Measurements from ENCODE around the gene CEP350. TPM values are rescaled to one million over a fixed set of nuclear protein-coding genes. Genes with fewer than 3 reads are reported as not detected.

CEP350 gene
- total RNA-seq, 1 donor from 2014 or later: 39.2 TPM

- peaks cover 12% of the 10 kb centered on the region for H3K27me3 Mint-ChIP-seq (ENCODE audit: unreplicated experiment)
- peaks cover 15% of the 10 kb centered on the region for H3K36me3 Mint-ChIP-seq (ENCODE audit: low read depth, unreplicated experiment)
- DNase-seq (ENCODE audit: low spot score): no peak
- no peak for TF ChIP-seq CTCF (IDR thresholded peaks at IDR 0.05; ENCODE audit: unreplicated experiment)
- H3K27ac Mint-ChIP-seq (ENCODE audit: unreplicated experiment): no peak overlapping the region
- H3K4me3 Mint-ChIP-seq (ENCODE audit: unreplicated experiment): peak overlapping the region; percentile 78
- no peaks in the 10 kb centered on the region for H3K9me3 Mint-ChIP-seq (ENCODE audit: unreplicated experiment)
- H3K4me1 Mint-ChIP-seq (ENCODE audit: unreplicated experiment): peaks cover 33% of the 10 kb centered on the region
Observed at GRCh38 chr1:180156201-180156600, 201.6 kb downstream of the CEP350 start.

GRCh38 chr1:180156631-180157091 is 202.1 kb downstream of the CEP350 start:
- Mint-ChIP-seq H3K9me3 (ENCODE audit: unreplicated experiment) (no peaks in the 10 kb centered on the region), H3K4me1 (ENCODE audit: unreplicated experiment) (peaks cover 33% of the 10 kb centered on the region), H3K36me3 (ENCODE audit: low read depth, unreplicated experiment) (peaks cover 15% of the 10 kb centered on the region), H3K27me3 (ENCODE audit: unreplicated experiment) (peaks cover 12% of the 10 kb centered on the region), H3K27ac (ENCODE audit: unreplicated experiment) (no peak overlapping the region), H3K4me3 (ENCODE audit: unreplicated experiment) (peak overlapping the region; percentile 78)
- no peak for TF ChIP-seq CTCF (IDR thresholded peaks at IDR 0.05; ENCODE audit: unreplicated experiment)
- DNase-seq (ENCODE audit: low spot score): no peak

GRCh38 chr1:180157108-180157507 is 202.5 kb downstream of the CEP350 start:
- H3K9me3 Mint-ChIP-seq (ENCODE audit: unreplicated experiment): no peaks in the 10 kb centered on the region
- peaks cover 12% of the 10 kb centered on the region for H3K27me3 Mint-ChIP-seq (ENCODE audit: unreplicated experiment)
- H3K36me3 Mint-ChIP-seq (ENCODE audit: low read depth, unreplicated experiment): peaks cover 15% of the 10 kb centered on the region
- peaks cover 33% of the 10 kb centered on the region for H3K4me1 Mint-ChIP-seq (ENCODE audit: unreplicated experiment)
- no peak for DNase-seq (ENCODE audit: low spot score)
- H3K27ac Mint-ChIP-seq (ENCODE audit: unreplicated experiment): no peak overlapping the region
- no peak for TF ChIP-seq CTCF (IDR thresholded peaks at IDR 0.05; ENCODE audit: unreplicated experiment)
- H3K4me3 Mint-ChIP-seq (ENCODE audit: unreplicated experiment): peak overlapping the region; percentile 78

- TF ChIP-seq CTCF (IDR thresholded peaks at IDR 0.05; ENCODE audit: unreplicated experiment): no peak
- Mint-ChIP-seq H3K9me3 (ENCODE audit: unreplicated experiment) (no peaks in the 10 kb centered on the region), H3K36me3 (ENCODE audit: low read depth, unreplicated experiment) (peaks cover 15% of the 10 kb centered on the region), H3K4me1 (ENCODE audit: unreplicated experiment) (peaks cover 33% of the 10 kb centered on the region), H3K27me3 (ENCODE audit: unreplicated experiment) (peaks cover 12% of the 10 kb centered on the region), H3K27ac (ENCODE audit: unreplicated experiment) (no peak overlapping the region), H3K4me3 (ENCODE audit: unreplicated experiment) (no peak overlapping the region)
- DNase-seq (ENCODE audit: low spot score): no peak
Observed at GRCh38 chr1:180157576-180158057, 203.0 kb downstream of the CEP350 start.

GRCh38 chr1:180158149-180159147 is 203.8 kb downstream of the CEP350 start:
- Mint-ChIP-seq H3K27ac (ENCODE audit: unreplicated experiment) (no peak overlapping the region), H3K4me1 (ENCODE audit: unreplicated experiment) (peaks cover 36% of the 10 kb centered on the region), H3K4me3 (ENCODE audit: unreplicated experiment) (peak overlapping the region; percentile 49), H3K36me3 (ENCODE audit: low read depth, unreplicated experiment) (peaks cover 15% of the 10 kb centered on the region), H3K9me3 (ENCODE audit: unreplicated experiment) (no peaks in the 10 kb centered on the region), H3K27me3 (ENCODE audit: unreplicated experiment) (peaks cover 12% of the 10 kb centered on the region)
- TF ChIP-seq CTCF (IDR thresholded peaks at IDR 0.05; ENCODE audit: unreplicated experiment): no peak
- no peak for DNase-seq (ENCODE audit: low spot score)

Measured in endothelial cell (in vitro differentiated cells).